Stimulated activated CD8-positive, alpha-beta memory T cell treated with anti-CD3 and anti-CD28 coated beads, Interleukin-12 subunit alpha, Interleukin-12 subunit beta, amount 100 ng/mL, for 1 hour (primary cell): ENCODE data around the gene IL9R.
"Not testable (repeated sequence)": the region's sequence is repeated elsewhere in the genome, so short reads cannot be mapped to it uniquely, and the experiment has no call there.

ENCODE experiments used
- DNase-seq: peaks from one replicate; pipeline ENCODE4 v3.0.0-alpha.2; 2020; ENCODE audit warnings: low read depth

The IL9R gene

DNA sequence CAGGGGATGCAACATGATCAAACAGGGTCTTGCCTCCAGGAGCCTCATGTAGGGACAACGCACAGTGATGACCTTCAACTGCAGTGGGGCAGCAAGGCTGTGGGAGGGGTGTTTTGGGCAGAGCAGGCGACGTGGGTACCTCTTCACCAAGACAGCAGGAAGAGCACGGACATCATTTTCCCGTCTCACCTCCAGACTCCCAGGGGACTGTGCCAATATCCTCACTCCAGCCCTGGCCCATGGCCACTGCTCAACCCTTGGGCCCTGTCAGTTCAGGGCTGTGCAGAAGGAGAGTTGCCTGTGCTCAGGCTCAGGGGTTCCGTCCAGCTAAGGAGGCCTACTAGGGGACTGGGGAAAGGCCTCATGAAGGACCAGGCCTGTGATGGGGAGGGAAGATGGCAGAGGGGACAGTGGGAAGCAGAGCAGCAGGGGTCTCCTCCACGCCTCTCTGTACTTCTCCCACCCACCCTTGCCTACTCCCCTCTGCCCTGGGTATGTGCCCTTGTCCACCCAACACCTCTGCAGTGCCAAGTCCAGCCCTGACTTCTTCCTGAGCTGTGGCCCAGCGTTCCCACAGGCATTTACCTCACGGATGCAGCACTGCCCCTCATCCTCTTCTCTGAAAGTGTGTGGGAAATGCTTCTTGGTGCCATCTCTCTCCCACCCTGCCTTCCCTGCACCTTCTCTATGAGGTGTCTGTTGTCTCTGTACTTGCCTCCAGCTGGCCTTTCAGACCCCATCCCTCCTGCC lies 1.4 kb downstream of the IL9R start:
- DNase-seq: no peak

DNA sequence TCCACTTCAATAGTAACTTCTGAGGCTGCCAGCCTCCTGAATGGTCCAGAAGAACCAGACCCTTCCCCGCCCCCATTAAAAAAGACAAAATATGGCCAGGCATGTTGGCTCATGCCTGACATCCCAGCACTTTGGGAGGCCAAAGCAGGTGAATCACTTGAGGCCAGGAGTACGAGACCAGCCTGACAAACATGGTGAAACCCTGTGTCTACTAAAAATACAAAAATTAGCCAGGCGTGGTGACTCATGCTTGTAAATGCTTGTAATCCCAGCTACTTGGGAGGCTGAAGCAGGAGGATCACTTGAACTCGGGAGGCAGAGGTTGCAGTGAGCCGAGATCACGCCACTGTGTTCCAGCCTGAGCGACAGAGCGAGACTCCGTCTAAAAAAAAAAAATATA lies 2.3 kb downstream of the IL9R start:
- DNase-seq: not testable (repeated sequence)

- DNase-seq: no peak
Measured at GRCh38 chrX:156000361-156000926, 2.9 kb downstream of the IL9R start.

DNA sequence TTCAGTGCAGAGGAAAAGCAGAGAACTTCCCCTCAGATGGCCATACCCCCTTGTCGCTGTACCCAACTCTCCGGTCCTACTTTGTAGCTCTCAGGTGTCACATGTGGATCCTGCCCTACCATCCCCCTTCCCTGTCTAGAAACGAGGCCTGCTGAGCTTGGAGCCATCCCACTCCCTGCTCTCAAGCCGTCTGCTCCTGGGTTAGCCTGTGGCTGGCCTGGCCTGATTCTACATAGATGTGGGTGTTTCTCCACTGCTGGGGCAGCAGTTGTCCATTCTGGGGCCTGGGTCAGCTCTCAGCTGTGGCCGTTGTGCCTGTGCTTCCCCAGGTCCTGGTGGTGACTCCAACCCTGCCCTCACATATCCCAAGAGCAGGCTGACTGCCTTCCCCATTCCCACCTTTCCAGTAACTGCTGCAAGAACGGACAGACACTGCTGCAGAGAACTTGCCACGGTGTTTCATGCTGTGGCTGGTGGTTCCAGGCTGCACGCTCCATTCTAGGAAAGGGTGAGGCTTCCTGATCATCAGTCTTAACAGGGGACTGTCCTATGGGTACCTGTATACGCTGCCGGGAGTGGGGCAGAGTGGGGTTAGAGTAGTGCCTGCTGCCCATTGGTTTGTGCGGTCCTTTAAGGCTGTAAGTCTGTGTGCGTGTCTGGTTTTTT lies 3.6 kb downstream of the IL9R start:
- no peak for DNase-seq

DNA sequence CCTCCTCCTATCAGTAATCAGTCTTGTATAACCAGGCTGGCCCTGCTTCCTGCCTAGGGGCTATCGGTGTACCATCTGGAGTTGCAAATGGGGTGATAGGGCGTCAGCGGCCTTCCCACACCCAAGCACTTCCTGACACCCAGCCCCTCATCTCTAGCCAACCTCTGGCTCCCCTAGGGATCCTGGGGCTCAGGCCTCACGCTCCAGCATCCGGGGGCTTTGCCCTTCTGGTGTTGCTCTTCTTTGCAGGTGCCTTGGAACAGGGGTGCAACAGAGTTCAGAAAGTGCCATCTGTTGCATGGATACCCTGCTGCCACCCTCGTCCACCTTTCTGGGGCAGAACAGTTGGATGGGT lies 4.1 kb downstream of the IL9R start:
- DNase-seq: no peak

DNA sequence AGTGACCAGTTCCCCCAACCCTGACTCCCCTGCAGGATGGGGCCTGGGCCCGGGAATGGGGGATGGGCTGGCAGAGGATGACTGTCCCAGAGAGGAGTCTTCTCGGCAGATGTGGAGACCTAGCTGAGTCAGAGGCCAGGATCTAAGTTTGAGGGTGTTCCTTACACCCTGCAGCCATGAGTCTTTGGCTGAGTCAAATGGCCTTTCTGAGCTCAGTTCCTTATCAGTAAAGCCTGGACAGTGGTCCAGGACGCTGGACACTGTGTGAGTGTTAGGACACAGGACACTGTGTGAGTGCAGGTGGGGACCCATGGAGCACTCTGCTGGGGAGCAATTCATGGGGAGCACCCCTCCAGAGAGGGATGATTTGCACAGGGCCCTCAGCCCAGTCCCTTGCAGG lies 5.0 kb downstream of the IL9R start:
- no peak for DNase-seq

DNA sequence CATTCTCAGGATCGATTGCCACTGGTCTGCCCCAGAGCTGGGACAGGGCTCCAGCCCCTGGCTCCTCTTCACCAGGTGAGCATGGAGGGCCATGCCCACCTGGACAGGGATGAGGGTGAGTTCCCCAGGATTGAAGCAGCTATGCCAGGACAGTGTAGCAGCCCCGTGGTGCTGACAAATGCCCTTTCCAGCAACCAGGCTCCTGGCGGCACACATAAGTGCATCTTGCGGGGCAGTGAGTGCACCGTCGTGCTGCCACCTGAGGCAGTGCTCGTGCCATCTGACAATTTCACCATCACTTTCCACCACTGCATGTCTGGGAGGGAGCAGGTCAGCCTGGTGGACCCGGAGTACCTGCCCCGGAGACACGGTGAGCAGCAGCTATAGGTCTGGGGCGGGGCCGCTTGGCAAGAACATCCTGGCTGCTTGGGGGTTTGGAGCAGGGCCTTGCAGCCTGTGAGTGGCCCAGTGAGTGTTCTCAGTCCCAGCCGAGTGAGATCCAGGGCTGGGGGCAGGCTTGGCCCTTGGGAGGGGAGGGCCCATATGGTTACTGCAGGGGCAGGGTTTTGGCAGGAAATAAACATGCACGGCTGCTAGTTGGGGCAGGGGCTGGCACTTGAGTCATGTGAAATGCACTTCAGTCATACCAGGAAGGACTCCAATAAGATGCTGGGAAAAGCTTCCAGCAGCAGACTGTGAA lies 6.1 kb downstream of the IL9R start:
- no peak for DNase-seq

- DNase-seq: no peak
Measured at GRCh38 chrX:156004256-156004655, 6.8 kb downstream of the IL9R start.

DNA sequence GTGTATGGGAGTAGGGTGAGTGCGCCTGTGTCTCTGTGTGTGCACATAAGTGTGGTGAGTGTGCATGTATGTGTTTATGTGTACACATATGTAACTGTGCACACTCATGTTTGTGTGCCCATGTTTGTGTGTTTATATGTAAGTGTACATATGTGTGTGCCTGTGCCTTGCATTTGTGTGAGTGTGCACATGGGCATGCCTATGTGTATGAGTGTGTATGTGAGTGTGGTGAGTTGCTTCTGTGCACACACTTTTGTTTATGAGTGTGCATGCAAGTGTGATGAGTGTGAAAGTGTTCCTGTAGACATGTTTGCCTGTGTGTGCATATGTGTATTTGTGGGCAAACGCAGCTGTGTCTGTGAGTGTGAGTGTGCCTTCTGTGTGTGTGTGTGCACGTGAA lies 7.2 kb downstream of the IL9R start:
- DNase-seq: no peak

- DNase-seq: no peak
Measured at GRCh38 chrX:156005144-156005543, 7.6 kb downstream of the IL9R start.

- DNase-seq: not testable (repeated sequence)
Measured at GRCh38 chrX:156006468-156006867, 9.0 kb downstream of the IL9R start.

GRCh38 chrX:156008379-156008778 lies 10.9 kb downstream of the IL9R start:
- not testable (repeated sequence) for DNase-seq

- DNase-seq: no peak
Measured at GRCh38 chrX:156008915-156009314, 11.4 kb downstream of the IL9R start.

- DNase-seq: not testable (repeated sequence)
Measured at GRCh38 chrX:156009691-156010090, 12.2 kb downstream of the IL9R start.

GRCh38 chrX:156013286-156013953 lies 15.9 kb downstream of the IL9R start:
- not testable (repeated sequence) for DNase-seq

DNA sequence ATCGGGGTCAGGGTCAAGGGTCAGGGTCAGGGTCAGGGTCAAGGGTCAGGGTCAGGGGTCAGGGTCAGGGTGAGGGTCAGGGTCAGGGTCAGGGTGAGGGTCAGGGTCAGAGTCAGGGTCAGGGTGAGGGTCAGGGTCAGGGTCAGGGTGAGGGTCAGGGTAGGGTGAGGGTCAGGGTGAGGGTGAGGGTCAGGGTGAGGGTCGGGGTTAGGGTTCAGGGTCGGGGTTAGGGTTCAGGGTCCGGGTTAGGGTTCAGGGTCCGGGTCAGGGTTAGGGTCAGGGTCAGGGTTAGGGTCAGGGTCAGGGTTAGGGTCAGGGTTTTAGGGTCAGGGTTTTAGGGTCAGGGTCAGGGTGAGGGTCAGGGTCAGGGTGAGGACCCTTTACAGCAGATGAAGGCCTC lies 22.4 kb downstream of the IL9R start:
- DNase-seq: not testable (repeated sequence)

DNA sequence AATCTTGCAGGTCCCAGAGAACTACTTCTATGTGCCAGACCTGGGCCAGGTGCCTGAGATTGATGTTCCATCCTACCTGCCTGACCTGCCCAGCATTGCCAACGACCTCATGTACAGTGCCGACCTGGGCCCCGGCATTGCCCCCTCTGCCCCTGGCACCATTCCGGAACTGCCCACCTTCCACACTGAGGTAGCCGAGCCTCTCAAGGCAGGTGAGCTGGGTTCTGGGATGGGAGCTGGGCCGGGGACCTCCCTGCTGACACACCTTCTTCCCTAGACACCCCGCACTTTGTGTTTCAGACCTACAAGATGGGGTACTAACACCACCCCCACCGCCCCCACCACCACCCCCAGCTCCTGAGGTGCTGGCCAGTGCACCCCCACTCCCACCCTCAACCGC lies 25.5 kb downstream of the IL9R start:
- not testable (repeated sequence) for DNase-seq

DNA sequence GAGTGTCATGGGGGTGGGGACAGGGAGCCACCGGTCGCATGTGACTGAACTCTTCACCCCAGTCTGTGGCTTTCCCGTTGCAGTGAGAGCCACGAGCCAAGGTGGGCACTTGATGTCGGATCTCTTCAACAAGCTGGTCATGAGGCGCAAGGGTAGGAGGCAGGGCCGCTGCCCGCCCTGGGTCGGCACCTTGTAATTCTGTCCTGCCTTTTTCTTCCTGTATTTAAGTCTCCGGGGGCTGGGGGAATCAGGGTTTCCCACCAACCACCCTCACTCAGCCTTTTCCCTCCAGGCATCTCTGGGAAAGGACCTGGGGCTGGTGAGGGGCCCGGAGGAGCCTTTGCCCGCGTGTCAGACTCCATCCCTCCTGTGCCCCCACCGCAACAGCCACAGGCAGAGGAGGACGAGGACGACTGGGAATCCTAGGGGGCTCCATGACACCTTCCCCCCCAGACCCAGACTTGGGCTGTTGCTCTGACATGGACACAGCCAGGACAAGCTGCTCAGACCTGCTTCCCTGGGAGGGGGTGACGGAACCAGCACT lies 27.5 kb downstream of the IL9R start:
- DNase-seq: not testable (repeated sequence)

- DNase-seq: not testable (repeated sequence)
Measured at GRCh38 chrX:156028653-156029237, 31.2 kb downstream of the IL9R start.

- DNase-seq: not testable (repeated sequence)
Measured at GRCh38 chrX:156029296-156029695, 31.8 kb downstream of the IL9R start.

GRCh38 chrX:156029707-156030442 lies 32.4 kb downstream of the IL9R start:
- DNase-seq: not testable (repeated sequence)
